Activated T-helper 1 cell treated with Interleukin-2 at 50 U/mL for 16 hours (primary cell): ENCODE measurements around the gene POMP.
"Not testable (repeated sequence)": the region's sequence is repeated elsewhere in the genome, so short reads cannot be mapped to it uniquely, and the experiment has no call there.

Source experiments
- DNase-seq: peaks from one replicate; pipeline ENCODE4 v3.0.0-alpha.2; 2020; ENCODE audit warnings: low read depth

The POMP gene

GRCh38 chr13:28637714-28638355 lies 21.1 kb upstream of the POMP start:
- DNase-seq: no peak

- DNase-seq: no peak
These were observed 20.2 kb upstream of the POMP start for GRCh38 chr13:28638756-28639155.

- DNase-seq: no peak
These were observed 17.9 kb upstream of the POMP start for GRCh38 chr13:28640861-28641599.

GRCh38 chr13:28641600-28641926 lies 17.4 kb upstream of the POMP start:
- no peak for DNase-seq

- no peak for DNase-seq
These were observed 8.6 kb upstream of the POMP start for GRCh38 chr13:28650284-28650683.

GRCh38 chr13:28651810-28652401 lies 7.0 kb upstream of the POMP start:
- no peak for DNase-seq

GRCh38 chr13:28653111-28653510 lies 5.8 kb upstream of the POMP start:
- no peak for DNase-seq

- no peak for DNase-seq
These were observed 4.7 kb upstream of the POMP start for GRCh38 chr13:28654276-28654675.

- DNase-seq: no peak
These were observed 3.4 kb upstream of the POMP start for GRCh38 chr13:28655561-28655960.

- DNase-seq: no peak
These were observed 969 bp upstream of the POMP start for GRCh38 chr13:28657784-28658538.

GRCh38 chr13:28658539-28658795 lies 463 bp upstream of the POMP start:
- no peak for DNase-seq

GRCh38 chr13:28659621-28659970 lies 666 bp downstream of the POMP start:
- no peak for DNase-seq

- no peak for DNase-seq
These were observed 8.1 kb downstream of the POMP start for GRCh38 chr13:28666897-28667488.

- no peak for DNase-seq
These were observed 12.3 kb downstream of the POMP start for GRCh38 chr13:28671126-28671792.

- no peak for DNase-seq
These were observed 19.9 kb downstream of the POMP start for GRCh38 chr13:28678809-28679208.

GRCh38 chr13:28679628-28680027 lies 20.7 kb downstream of the POMP start:
- no peak for DNase-seq

GRCh38 chr13:28680541-28680940 lies 21.6 kb downstream of the POMP start:
- DNase-seq: no peak

- DNase-seq: not testable (repeated sequence)
These were observed 24.2 kb downstream of the POMP start for GRCh38 chr13:28683169-28683568.

- DNase-seq: no peak
These were observed 25.3 kb downstream of the POMP start for GRCh38 chr13:28684257-28684656.

- DNase-seq: no peak
These were observed 26.2 kb downstream of the POMP start for GRCh38 chr13:28685114-28685513.

- DNase-seq: no peak
These were observed 27.0 kb downstream of the POMP start for GRCh38 chr13:28685892-28686291.
